Measurements from ENCODE around the gene ALPP. TPM values are rescaled to one million over a fixed set of nuclear protein-coding genes. Genes with fewer than 3 reads are reported as not detected.

ALPP gene
- polyA plus RNA-seq, 1 donor from 2014 or later, result not detected

- Histone ChIP-seq H4K20me1 (ENCODE audit: insufficient read depth) (no peaks in the 10 kb centered on the region), H3K9me2 (ENCODE audit: insufficient read depth, low read length) (no peaks in the 10 kb centered on the region), H3K4me3 (ENCODE audit: low read length) (no peak overlapping the region), H3K4me2 (ENCODE audit: low read length) (no peak overlapping the region), H3K27ac (ENCODE audit: low read length) (no peak overlapping the region), H3K9ac (ENCODE audit: low read length) (no peak overlapping the region), H3K27me3 (ENCODE audit: insufficient read depth, low read depth, low read length) (peaks cover 27% of the 10 kb centered on the region), H2AFZ (ENCODE audit: low read depth, low read length) (no peak overlapping the region), H3K36me3 (ENCODE audit: insufficient read depth, low read length) (no peaks in the 10 kb centered on the region), H3K9me3 (ENCODE audit: low read length) (no peaks in the 10 kb centered on the region), H3K79me2 (replicated peaks; ENCODE audit: insufficient read depth, low read length) (no peaks in the 10 kb centered on the region), H3F3A (ENCODE audit: insufficient read depth, low read length, poor library complexity, severe bottlenecking) (no peaks in the 10 kb centered on the region)
- TF ChIP-seq, protein P1, sequence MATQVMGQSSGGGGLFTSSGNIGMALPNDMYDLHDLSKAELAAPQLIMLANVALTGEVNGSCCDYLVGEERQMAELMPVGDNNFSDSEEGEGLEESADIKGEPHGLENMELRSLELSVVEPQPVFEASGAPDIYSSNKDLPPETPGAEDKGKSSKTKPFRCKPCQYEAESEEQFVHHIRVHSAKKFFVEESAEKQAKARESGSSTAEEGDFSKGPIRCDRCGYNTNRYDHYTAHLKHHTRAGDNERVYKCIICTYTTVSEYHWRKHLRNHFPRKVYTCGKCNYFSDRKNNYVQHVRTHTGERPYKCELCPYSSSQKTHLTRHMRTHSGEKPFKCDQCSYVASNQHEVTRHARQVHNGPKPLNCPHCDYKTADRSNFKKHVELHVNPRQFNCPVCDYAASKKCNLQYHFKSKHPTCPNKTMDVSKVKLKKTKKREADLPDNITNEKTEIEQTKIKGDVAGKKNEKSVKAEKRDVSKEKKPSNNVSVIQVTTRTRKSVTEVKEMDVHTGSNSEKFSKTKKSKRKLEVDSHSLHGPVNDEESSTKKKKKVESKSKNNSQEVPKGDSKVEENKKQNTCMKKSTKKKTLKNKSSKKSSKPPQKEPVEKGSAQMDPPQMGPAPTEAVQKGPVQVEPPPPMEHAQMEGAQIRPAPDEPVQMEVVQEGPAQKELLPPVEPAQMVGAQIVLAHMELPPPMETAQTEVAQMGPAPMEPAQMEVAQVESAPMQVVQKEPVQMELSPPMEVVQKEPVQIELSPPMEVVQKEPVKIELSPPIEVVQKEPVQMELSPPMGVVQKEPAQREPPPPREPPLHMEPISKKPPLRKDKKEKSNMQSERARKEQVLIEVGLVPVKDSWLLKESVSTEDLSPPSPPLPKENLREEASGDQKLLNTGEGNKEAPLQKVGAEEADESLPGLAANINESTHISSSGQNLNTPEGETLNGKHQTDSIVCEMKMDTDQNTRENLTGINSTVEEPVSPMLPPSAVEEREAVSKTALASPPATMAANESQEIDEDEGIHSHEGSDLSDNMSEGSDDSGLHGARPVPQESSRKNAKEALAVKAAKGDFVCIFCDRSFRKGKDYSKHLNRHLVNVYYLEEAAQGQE (IDR thresholded peaks at IDR 0.05; ENCODE audit: borderline replicate concordance), result no peak
- no peak for TF ChIP-seq EZH2 (IDR thresholded peaks at IDR 0.05; ENCODE audit: borderline replicate concordance, insufficient read depth, low read length, poor library complexity, severe bottlenecking)
- no peak for TF ChIP-seq EP300 (conservative IDR thresholded peaks at IDR 0.05; ENCODE audit: poor library complexity, severe bottlenecking)
- no peak for TF ChIP-seq TAF1 (IDR thresholded peaks at IDR 0.05; ENCODE audit: low read depth)
- TF ChIP-seq RAD21 (conservative IDR thresholded peaks at IDR 0.05), result no peak
- no peak for TF ChIP-seq SMC3 (conservative IDR thresholded peaks at IDR 0.05; ENCODE audit: poor library complexity)
- TF ChIP-seq CTCF (IDR thresholded peaks at IDR 0.05; ENCODE audit: poor library complexity, severe bottlenecking), result no peak
- TF ChIP-seq MXI1 (conservative IDR thresholded peaks at IDR 0.05; ENCODE audit: poor library complexity, severe bottlenecking), result no peak
Measured at GRCh38 chr2:232347369-232347768, 31.2 kb upstream of the ALPP start.

- H3K4me2 ChIP-seq (ENCODE audit: low read length), result no peak overlapping the region
- no peak overlapping the region for H2AFZ ChIP-seq (ENCODE audit: low read depth, low read length)
- H3F3A ChIP-seq (ENCODE audit: insufficient read depth, low read length, poor library complexity, severe bottlenecking), result no peaks in the 10 kb centered on the region
- no peak overlapping the region for H3K4me3 ChIP-seq (ENCODE audit: low read length)
- no peaks in the 10 kb centered on the region for H3K9me3 ChIP-seq (ENCODE audit: low read length)
- H3K27me3 ChIP-seq (ENCODE audit: insufficient read depth, low read depth, low read length), result peaks cover 42% of the 10 kb centered on the region
- TF ChIP-seq EP300 (conservative IDR thresholded peaks at IDR 0.05; ENCODE audit: poor library complexity, severe bottlenecking) (no peak), MXI1 (conservative IDR thresholded peaks at IDR 0.05; ENCODE audit: poor library complexity, severe bottlenecking) (no peak)
- TF ChIP-seq, protein P1 (IDR thresholded peaks at IDR 0.05; ENCODE audit: borderline replicate concordance), result no peak
- no peak overlapping the region for H3K27ac ChIP-seq (ENCODE audit: low read length)
- no peaks in the 10 kb centered on the region for H3K9me2 ChIP-seq (ENCODE audit: insufficient read depth, low read length)
- H4K20me1 ChIP-seq (ENCODE audit: insufficient read depth), result no peaks in the 10 kb centered on the region
- no peaks in the 10 kb centered on the region for H3K79me2 ChIP-seq (replicated peaks; ENCODE audit: insufficient read depth, low read length)
- H3K9ac ChIP-seq (ENCODE audit: low read length), result no peak overlapping the region
- H3K36me3 ChIP-seq (ENCODE audit: insufficient read depth, low read length), result no peaks in the 10 kb centered on the region
Measured at GRCh38 chr2:232348936-232349335, 29.6 kb upstream of the ALPP start.

Measured in neural cell (in vitro differentiated cells).